ENCODE results near the gene OSBPL10.

- peak; percentile 27; the same call in 1 of the 2 replicates for TF ChIP-seq CTCF (conservative IDR thresholded peaks at IDR 0.05; ENCODE audit: low read depth, low read length)
- no peak for TF ChIP-seq EZH2 (IDR thresholded peaks at IDR 0.05; ENCODE audit: borderline replicate concordance, low read depth, low read length, poor library complexity, severe bottlenecking)
Measured at GRCh38 chr3:31687020-31687802, 293.9 kb downstream of the OSBPL10 start.
